Upper lobe of right lung (tissue), 1 donor: ENCODE measurements around the gene FRMD6. TPM values are rescaled to one million over a fixed set of nuclear protein-coding genes. Genes with fewer than 3 reads are reported as not detected.

Experiments
- ATAC-seq: fragments of 200-7000 bp; cut with Tn5 transposase; one replicate; pipeline ENCODE4 v1.9.1; 2020; ENCODE audit warnings: mild to moderate bottlenecking, moderate library complexity
- DNase-seq: peaks from one replicate; pipeline ENCODE4 v3.0.0-alpha.2; 2020
- H3K27ac ChIP-seq: fragments of 200-600 bp; one replicate; pipeline ENCODE4 v1.8.0; 2022
- H3K27me3 ChIP-seq: fragments of 200-600 bp; one replicate; pipeline ENCODE4 v1.8.0; 2022; ENCODE audit warnings: mild to moderate bottlenecking
- H3K36me3 ChIP-seq: fragments of 200-600 bp; one replicate; pipeline ENCODE4 v1.8.0; 2022
- H3K4me1 ChIP-seq: fragments of 200-600 bp; one replicate; pipeline ENCODE4 v1.8.0; 2022
- H3K4me3 ChIP-seq: fragments of 200-600 bp; one replicate; pipeline ENCODE4 v1.8.0; 2022; ENCODE audit warnings: mild to moderate bottlenecking
- H3K9me3 ChIP-seq: fragments of 200-600 bp; one replicate; pipeline ENCODE4 v1.8.0; 2022
- intact Hi-C: fragments of 100-400 bp; cut with DNase I; formaldehyde crosslinking; loops from one replicate; pipeline ENCODE4 v1.11.0; 2022
- total RNA-seq: library from RNA; stranded (reverse); fragmentation: NEBNext Ultra II Directional; extraction: Animal tissue kit (Norgen Biotek cat#: 25700); gene quantifications from one replicate; pipeline ENCODE4 v1.2.1, GENCODE V29; 2021
- TF ChIP-seq, protein P1 (sequence below): fragments of 200-600 bp; IDR thresholded peaks from one replicate; pipeline ENCODE4 v1.8.0; 2022; ENCODE audit warnings: antibody characterized with exemption
- donor health status: DM: no; HTN: yes; CAD: no; lungs with severe emphysema.

Gene FRMD6
- total RNA-seq, 1 donor from 2014 or later = 13.2 TPM

- Histone ChIP-seq H3K4me1 (no peaks in the 10 kb centered on the region), H3K9me3 (no peaks in the 10 kb centered on the region), H3K27me3 (no peaks in the 10 kb centered on the region), H3K36me3 (no peaks in the 10 kb centered on the region), H3K27ac (no peak overlapping the region), H3K4me3 (no peak overlapping the region)
- intact Hi-C loops = no loop called here
- TF ChIP-seq, protein P1, sequence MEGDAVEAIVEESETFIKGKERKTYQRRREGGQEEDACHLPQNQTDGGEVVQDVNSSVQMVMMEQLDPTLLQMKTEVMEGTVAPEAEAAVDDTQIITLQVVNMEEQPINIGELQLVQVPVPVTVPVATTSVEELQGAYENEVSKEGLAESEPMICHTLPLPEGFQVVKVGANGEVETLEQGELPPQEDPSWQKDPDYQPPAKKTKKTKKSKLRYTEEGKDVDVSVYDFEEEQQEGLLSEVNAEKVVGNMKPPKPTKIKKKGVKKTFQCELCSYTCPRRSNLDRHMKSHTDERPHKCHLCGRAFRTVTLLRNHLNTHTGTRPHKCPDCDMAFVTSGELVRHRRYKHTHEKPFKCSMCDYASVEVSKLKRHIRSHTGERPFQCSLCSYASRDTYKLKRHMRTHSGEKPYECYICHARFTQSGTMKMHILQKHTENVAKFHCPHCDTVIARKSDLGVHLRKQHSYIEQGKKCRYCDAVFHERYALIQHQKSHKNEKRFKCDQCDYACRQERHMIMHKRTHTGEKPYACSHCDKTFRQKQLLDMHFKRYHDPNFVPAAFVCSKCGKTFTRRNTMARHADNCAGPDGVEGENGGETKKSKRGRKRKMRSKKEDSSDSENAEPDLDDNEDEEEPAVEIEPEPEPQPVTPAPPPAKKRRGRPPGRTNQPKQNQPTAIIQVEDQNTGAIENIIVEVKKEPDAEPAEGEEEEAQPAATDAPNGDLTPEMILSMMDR = no peak
- ATAC-seq (no peak), DNase-seq (no peak)
Measured at GRCh38 chr14:51674294-51675002, 22.7 kb downstream of the FRMD6 start.

- no peaks in the 10 kb centered on the region for H3K4me1 ChIP-seq
- TF ChIP-seq, protein P1 = no peak
- H3K4me3 ChIP-seq = no peak overlapping the region
- ATAC-seq (no peak), DNase-seq (no peak)
- no peaks in the 10 kb centered on the region for H3K36me3 ChIP-seq
- no peaks in the 10 kb centered on the region for H3K9me3 ChIP-seq
- intact Hi-C loops = no loop called here
- H3K27ac ChIP-seq = no peak overlapping the region
- H3K27me3 ChIP-seq = no peaks in the 10 kb centered on the region
Measured at GRCh38 chr14:51676549-51676948, 24.8 kb downstream of the FRMD6 start.

DNA sequence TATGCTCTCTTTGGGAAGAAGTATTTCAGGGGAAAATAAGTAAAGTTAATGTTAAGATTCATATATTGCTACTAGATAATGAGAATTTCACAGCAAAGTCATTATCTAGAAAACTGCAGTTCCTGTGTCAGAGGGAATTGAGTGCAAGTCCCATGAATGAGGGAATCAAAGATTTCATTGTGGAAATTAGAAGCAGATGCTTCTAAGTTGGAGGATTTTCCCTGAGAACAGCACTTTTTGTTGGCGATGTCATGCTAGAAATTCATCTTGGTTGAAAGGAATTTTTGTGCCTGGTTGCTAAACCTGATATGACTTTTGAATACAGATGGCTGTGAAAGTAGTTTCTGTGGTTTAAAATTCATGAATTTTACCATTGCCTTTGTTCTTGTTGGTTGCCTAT, 25.6 kb downstream of the FRMD6 start:
- H3K4me1 ChIP-seq = no peaks in the 10 kb centered on the region
- no peaks in the 10 kb centered on the region for H3K36me3 ChIP-seq
- intact Hi-C loops = no loop called here
- DNase-seq = no peak
- H3K9me3 ChIP-seq = no peaks in the 10 kb centered on the region
- H3K27me3 ChIP-seq = no peaks in the 10 kb centered on the region
- ATAC-seq = no peak
- TF ChIP-seq, protein P1 = no peak
- H3K4me3 ChIP-seq = no peak overlapping the region
- no peak overlapping the region for H3K27ac ChIP-seq

- Histone ChIP-seq H3K27me3 (no peaks in the 10 kb centered on the region), H3K4me1 (no peaks in the 10 kb centered on the region), H3K27ac (no peak overlapping the region), H3K4me3 (no peak overlapping the region), H3K36me3 (no peaks in the 10 kb centered on the region), H3K9me3 (no peaks in the 10 kb centered on the region)
- intact Hi-C loops = no loop called here
- ATAC-seq (no peak), DNase-seq (no peak)
- TF ChIP-seq, protein P1 = no peak
Measured at GRCh38 chr14:51677738-51678137, 26.0 kb downstream of the FRMD6 start.

- no peaks in the 10 kb centered on the region for H3K9me3 ChIP-seq
- TF ChIP-seq, protein P1 = no peak
- no peaks in the 10 kb centered on the region for H3K4me1 ChIP-seq
- no peaks in the 10 kb centered on the region for H3K27me3 ChIP-seq
- DNase-seq = no peak
- intact Hi-C loops = no loop called here
- H3K4me3 ChIP-seq = no peak overlapping the region
- H3K27ac ChIP-seq = no peak overlapping the region
- H3K36me3 ChIP-seq = no peaks in the 10 kb centered on the region
- no peak for ATAC-seq
Measured at GRCh38 chr14:51680031-51680430, 28.3 kb downstream of the FRMD6 start.

- H3K27ac ChIP-seq = no peak overlapping the region
- H3K36me3 ChIP-seq = no peaks in the 10 kb centered on the region
- H3K4me1 ChIP-seq = no peaks in the 10 kb centered on the region
- H3K4me3 ChIP-seq = no peak overlapping the region
- H3K9me3 ChIP-seq = no peaks in the 10 kb centered on the region
- intact Hi-C loops = no loop called here
- ATAC-seq (no peak), DNase-seq (no peak)
- TF ChIP-seq, protein P1 = no peak
- no peaks in the 10 kb centered on the region for H3K27me3 ChIP-seq
Measured at GRCh38 chr14:51681411-51681810, 29.7 kb downstream of the FRMD6 start.
